Hematopoietic multipotent progenitor cell treated with erythropoietin and hydrocortisone succinate and interleukin-3 and kit ligand, for 4 days (in vitro differentiated cells): Measurements from ENCODE around the gene LIPC.
A peak's percentile ranks its signal among the peaks of the same experiment; 100 is the strongest.

Experiments
- DNase-seq: peaks from one replicate; pipeline ENCODE4 v3.0.0-alpha.2; 2015

The LIPC gene

DNA sequence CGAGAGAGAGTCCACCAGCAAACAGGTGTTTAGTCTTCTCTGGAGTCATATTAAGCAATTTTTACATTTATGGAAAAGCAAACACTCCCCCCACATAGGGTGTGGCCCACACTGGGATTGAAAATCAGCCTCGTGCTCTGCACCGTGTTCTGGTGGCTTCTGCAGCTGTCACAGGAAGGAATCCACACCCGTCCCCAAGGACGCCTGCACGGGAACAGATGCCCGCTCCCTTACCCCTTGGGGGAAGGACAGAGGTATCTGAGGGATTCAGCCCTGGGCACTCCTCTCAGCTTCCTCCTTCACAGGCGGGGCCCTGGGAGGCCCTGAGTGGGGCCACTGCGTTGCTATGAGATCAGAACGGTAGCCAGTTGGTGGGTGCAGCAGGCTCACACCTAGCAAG lies 27.8 kb downstream of the LIPC start:
- DNase-seq: peak; percentile 53

DNA sequence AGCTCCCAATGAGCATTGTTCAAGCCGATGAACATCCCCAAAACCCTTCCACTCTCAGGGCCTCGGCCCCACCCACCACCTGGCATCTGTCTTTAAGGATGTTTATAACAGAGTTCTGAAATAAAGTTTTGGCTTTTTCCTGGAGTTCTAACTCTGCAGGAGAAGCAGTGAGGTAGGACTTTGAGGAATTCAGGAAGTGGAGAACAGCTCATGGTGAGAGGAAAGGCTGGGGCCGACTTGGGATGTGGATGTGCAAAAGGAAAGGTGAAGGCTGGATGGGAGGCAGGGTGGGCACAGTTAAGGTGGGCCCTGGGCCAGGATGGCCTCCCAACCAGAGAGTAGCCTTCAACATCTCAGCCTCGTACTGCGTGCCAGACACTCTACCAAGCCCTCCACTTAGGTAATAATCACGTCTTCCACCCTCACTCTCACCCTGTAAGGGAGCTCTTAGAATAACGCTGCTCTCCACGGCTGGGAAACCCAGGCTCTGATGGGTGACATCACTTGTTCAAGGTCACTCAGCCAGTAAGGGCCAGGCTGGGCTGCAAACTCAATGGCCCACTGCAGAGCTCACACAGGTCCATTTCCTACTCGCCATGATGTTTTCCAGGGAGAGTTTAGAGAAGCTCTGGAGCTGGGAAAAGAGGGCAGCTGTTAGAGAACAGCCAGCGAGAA lies 28.5 kb downstream of the LIPC start:
- no peak for DNase-seq

DNA sequence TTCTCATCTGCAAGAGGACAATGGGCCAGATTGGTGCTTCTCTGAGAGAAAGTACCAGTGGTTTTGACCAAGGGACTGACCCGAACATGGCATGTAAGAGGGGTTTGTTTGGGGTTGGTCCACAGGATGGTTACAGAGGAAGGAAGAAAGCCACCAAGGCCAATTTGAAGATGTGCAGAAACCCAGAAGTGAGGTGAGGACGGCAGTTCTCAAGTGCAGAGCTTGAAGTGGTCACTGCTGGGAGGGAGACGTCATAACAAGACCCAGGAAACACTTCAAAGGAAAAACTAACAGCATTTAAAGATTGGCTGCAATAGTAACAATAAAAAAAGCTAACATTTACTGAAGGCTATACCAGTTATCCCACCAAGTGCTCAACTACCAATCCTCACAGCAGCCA lies 29.1 kb downstream of the LIPC start:
- no peak for DNase-seq

DNA sequence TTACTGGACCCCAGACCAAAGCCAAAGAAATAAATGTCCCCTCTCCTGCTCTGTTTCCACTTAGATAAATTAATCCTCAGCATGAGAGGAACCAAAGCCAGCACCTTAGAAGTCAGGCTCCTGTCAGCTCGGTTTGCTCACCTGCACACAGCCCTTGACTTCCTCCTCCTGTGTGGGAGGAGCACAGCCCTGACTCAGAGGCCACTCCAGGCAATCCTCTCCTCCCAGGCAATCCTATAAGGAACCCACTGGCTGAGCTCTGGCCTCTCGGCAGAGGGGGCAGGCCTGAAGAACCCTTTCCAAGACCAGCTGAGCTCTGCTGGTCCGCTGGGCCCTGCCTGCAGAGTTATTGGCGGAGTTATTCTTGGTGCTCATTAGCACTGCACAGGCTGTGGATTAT lies 30.8 kb downstream of the LIPC start:
- DNase-seq: no peak

DNA sequence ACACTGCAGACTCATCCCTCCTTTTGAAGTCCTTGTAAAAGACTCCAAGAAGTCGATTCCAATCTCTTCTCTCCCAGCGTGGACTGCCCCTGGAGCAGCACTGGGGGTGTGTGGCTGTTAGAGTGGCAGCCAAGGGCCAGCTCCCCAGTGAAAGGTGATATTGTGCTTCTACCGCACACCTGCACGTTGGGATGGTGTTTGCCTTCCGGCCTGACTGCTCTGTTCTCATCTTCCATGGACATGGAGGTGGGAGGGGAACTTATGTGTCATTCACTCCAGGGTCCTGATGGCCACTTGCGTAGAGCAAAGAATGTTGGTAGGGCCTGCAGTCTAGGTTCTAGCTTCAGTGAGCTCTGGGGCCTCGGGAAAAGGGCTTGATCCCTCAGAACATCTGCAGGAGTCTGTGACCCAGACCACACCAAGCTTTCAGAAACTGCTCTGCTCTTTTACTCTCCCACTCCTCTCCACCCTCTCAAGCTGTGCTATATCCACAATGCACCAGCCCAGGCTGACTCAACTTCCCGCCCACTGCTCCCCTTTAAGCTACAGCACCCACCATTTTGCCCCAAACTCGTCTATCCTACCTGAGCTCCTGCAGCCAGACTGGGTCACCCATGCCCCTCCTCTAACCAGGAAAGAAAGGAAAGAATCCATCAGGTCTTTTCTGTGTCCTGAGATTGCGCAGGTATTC lies 31.3 kb downstream of the LIPC start:
- no peak for DNase-seq

DNA sequence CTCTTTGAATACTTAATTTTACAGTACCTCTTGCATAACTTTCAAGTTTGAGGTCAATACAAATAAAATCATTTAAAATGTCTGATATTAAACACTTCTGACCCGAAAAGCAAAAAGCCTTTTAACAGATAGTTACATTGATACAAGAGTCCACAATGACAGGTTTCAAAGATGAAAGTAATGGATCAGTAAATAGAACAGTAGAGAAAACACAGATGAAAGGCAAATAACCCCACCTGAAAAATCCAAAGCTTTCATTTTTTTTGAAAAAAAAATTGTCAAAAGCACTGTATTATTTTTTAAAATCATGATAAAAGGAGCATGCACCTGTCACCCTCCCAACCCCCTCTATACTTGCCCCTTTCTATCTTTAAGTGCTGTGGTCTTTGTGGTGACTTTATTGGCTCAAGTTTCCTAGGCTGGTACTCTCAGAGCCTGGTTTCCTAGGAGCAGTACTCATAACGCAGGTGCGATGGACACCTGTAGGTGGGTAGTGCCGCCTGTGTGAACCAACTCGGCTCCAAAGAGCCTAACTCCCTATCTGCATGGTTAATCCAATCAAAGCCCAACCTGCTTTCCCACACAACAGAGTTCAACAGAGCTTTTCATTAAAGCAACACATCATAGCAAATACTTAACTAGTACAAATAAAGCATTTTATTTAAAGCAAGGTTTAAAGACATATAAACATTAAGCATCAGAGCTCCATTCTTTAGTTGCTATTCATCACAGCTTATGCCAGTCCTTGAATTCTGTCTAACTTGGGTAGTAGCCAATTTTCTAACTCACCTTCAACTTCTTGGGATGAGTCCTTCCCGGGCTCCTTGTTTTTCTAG lies 32.2 kb downstream of the LIPC start:
- no peak for DNase-seq

DNA sequence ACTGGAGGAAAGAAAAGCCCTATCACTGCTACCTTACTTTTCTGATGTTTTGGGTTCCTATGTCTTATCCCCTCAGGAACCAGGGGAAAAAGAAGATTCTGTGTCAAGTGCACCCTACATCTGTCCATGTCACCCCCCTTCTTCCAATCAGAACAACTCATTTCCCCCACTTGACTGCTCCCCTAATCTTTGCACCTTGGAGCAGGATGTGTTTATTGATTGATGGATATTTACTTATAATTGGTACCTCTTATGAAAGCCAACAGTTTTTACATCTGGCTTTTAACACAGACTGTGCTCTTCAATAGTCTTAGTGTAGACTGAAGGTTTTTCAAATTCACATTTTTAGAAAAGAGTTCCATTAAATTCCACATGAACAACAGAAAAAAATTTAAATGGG lies 33.3 kb downstream of the LIPC start:
- no peak for DNase-seq

DNA sequence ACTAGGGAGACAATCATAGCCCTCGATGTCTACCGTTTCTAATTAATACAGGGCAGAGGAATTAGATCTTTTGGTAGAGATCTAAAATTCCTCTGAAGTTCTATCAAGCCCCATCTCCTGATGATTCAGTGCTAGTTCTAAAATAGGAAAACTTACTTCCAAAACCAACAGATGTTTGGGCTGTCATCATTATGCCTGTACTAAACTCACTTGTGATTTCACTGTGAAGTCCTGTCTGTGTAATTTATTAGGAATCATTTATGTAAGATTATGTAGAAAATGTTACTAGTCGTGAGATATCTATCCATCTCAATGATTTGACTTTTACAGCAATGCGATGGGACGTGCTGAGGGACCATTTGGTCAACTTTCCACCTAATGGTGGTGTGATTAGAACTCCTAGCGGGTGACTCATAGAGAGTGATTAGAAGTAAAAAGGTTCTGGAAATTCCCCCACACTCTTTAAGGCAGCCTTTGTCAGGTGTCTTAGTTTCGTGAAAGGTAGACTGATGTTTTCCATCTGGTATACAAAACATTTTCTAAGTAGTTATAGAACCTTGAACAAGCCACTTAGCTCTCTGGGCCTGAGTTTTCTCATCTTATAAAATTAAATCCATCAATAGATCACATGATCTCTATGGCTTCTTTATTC lies 34.2 kb downstream of the LIPC start:
- DNase-seq: no peak

DNA sequence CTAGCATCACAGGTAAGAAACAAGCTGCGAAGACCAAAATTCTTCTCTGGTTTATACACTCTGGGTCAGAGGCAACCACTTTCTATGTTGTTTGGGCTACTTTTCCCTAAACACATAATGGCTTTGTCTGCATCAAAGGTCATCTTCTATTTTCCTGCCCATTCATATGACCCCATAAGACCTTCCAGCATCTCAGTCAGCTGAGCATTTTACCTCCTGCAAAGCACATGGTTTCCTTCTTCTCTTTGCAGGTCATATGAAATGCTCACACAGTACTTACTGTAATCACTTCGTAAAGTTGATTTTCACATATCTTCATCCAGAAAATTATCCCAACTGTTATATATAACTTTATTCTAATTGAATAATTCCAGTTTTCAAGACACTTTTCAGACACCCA lies 34.8 kb downstream of the LIPC start:
- no peak for DNase-seq

DNA sequence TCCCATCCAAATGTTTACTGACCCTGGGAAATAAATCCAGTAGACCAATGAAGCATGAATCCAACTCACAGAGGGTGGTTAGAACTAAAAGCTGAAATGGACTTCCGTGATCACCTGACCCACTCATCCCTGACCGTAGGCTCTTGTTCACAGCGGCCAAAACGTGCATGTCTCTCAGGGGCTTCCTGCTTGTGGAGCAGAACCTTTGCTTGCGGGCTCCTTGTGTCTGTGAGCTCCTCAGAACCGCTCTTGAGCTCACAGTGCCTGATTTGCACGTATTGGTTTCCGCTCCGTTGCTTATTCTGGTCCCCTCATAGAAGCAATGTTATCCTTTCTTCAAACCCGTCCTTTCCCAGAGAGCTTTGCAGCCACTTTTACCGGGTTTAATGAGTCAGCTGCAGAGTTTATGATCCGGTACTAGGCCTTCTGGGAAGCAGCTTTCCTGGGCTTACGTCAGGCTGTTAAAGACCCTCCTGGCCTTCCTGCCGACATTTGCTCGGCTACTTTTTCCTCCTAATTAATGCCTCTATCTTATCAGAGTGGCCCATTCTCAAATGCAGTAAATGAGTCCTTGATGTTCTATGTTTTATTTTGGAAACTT lies 35.4 kb downstream of the LIPC start:
- DNase-seq: no peak

DNA sequence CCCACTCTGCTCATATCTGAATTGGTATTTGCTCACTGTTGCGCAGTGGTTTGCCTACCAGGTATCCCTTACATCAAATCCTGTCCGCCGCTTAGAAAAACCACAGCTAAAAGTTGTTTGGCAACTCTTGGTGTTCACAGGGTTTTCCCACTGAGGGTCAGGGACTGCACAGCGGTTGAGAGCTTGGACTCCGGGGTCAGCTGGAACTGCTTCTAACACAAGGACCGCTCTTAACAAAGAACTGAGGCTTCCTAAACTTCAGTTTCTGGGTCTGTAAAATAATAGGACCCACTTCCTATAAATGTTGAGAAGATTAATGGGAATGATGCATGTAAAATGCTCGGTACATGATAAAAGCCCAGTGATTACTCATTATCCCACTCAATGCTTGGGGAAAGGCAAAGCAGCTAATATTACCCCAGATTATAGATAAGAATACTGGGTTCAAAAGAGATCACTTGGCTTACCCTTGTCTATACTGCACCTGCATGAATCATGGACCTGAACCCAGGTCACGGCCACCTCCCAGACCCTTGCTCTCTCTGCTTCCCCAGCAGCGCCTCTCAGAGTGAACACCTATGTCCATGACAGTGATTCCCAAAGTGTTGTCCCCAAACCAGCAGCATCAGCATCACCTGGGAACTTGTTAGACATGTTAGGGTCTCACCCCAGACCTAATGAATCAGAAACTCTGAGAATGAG lies 36.1 kb downstream of the LIPC start:
- no peak for DNase-seq

DNA sequence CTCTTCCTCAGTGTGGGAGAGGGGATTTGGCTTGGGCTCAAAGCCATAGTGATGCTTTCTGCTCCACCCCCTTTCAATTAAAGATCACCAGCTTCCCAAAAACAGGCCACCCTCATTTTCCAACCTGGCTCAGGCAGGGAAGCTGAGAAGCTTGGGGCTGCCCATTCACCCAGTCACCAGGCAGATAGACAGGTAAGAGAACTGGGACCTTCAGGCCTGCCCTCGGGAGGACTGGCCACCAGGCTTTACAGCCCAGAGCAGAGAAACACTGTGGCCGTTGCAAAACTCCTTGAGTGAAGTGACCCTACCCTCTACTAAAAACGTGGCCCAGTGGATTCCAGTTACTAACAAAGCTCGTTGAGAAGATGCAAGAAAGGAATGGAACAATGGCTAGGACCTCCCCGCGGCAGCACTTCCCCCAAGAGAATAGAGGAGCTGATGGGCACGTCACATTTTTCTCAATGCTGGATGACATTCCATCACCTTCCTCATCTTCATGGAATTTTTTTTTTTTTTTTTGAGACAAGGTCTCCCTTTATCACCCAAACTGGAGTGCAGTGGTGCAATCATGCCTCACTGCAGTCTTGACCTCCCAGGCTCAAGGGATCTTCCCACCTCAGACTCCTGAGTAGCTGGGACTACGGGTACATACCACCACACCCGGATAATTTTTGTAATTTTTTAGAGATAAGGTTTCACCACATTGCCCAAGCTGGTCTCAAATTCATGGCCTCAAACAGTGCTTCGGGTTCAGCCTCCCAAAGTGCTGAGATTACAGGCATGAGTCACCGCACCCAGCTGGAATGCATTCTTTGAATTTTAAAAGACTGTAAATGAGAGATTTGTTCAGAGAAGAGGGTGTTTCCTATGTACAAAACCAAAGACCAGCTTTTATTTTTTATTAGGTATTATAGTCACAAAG lies 37.9 kb downstream of the LIPC start:
- peak; percentile 72 for DNase-seq

DNA sequence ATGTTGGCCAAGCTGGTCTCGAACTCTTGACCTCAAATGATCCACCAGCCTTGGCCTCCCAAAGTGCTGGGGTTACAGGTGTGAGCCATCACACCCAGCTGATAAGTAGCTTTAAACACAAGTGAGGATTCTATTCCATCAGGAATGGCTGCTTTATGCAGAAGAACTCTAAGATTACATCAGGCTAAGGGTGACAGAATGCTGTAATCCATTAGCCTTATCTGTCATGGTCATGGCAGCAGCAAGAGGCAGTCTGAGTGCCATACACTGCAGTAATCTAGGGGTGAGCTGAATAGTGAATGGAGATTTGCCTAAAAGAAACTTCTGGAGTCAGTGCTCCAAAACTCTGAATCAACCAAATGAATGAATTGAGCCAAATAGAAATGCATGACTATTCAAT lies 39.6 kb downstream of the LIPC start:
- DNase-seq: no peak

DNA sequence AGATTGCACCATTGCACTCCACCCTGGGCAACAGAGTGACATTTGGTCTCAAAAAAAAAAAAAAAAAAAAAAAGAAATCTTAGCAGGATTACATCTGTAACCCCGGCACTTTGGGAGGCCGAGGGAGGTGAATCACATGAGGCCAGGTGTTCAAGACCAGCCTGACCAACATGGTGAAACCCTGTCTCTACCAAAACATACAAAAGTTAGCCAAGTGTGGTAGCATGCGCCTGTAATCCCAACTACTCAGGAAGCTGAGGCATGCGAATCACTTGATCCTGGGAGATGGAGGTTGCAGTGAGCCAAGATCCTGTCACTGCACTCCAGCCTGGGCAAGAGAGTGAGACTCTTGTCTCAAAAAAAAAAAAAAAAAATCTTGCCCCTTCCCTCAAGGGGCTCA lies 40.4 kb downstream of the LIPC start:
- DNase-seq: no peak

DNA sequence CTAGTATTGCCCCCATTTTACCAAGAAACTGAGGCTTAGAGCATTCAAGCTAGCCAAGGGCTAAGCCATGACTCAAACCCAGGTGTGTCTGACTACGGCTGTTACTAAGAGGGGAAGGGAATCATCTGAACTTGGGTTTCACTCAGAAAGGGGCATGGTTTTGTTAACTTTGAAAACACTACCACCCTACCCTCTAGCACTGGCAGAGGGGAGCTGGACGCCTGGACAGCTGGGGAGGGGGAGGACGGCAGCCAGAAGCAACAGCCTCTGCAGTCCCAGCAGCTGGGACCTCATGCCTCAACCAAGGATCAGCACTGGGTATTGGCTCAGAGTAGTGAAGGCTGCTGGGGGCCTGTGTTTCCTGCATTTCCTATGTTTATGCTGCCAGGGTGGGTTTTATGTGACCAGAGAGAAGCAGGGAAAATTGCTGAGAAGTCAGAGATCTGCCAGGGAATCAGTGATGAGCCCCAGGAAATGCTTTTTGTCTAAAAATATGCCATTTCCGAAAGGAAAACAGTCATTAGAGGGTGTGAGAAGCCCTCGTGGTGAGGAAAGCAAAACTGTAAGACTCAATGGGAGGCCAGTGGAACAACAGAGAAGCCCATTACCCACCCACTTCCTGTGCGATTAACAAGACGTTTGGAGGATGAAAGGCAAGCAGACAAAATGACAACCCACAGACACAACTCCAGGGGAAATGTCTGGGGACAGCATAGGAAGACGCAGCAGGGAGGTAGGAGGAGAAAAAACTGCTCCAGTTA lies 41.2 kb downstream of the LIPC start:
- peak; percentile 48 for DNase-seq

DNA sequence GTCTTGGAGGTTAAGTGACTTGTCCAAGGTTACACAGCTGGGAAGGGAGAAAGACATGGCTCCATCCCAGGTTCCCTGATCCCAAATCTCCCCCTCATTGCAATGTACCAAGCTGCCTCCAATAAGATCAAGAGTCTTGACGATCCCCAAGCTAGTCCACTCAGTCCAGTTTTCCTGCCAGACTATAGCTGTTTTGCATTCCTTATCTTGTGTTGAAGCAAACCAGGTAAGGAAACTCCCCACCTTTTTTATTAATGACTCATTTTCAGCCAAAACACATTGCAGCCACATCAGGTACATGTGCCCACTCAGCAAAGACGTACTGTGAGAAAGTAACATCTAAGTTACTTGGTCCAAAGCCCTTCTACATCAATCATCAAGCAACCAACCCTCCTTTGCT lies 41.9 kb downstream of the LIPC start:
- DNase-seq: no peak

DNA sequence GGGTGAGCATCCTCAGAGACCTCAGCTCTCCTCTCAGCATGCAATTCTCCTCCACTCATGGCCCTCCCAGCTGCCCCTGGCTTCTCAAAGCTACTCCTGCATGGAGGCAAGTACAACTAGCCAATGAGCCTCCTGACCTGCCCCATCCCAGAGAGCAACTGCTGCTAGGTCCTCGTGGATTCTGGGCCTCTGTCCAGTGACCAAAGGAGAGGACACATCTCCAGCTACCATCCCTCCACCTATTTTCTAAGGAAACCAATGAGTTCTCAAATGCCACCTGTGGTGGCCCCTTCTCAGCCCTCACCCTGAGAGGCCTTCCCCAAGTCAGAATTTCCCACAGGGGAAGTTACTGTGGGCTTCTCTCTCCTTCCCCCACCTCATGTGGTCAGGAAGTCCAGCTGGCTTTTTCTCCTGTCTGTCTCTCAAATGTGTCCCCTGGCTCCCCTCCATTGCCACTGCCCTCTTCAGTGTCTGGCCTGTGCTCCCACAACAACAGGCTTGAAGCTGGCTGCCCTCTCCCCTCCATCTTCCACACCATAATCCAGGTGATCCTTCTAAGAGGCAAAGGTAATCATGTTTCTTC lies 43.0 kb downstream of the LIPC start:
- peak; percentile 48 for DNase-seq

DNA sequence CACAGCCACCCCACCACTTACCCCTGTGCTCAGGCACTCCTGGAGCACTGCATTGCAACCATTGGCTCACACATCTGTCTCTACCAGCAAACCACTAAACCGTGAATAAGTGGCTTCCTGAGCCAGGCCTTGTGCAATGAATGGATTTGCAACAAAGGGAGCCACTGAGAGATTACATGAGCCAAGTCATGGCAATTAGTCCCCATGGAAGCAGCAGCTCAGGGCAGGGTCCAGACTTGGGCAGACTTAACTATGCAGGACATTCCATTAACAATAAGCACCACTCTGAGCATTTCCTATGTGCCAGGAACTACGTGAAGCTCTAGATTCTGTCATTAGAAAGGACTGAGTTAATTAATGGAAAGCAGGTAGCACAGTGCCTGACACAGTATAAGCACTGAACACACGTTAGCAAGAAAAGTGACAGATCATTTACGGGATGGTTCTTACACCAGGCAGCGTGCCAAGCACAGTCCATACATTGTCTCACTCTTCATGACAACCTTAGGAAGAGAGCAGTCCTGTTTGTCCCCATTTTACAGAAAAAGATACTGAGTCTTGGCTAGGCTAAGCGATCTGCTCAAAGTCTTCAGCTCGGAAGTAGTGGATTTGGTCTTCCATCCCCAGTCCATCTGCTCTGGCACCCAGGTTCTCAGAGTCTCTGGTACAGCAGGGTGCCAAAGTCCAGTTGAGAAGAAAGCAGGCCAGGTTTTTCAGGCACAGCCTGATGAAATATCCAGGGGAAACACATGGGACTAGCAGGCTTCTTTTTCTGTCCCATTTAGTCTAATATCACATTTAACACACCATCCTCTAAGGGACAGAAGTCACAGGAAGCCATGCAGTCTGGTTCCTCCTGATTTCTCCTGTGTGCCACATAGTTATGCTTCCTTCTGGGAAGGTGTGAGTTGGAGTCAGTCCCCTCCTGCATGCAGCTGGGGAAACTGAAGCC lies 44.1 kb downstream of the LIPC start:
- DNase-seq: peak; percentile 49
